GM21367 (cell line): ENCODE data around the gene CYB561.

Experiments used
- ATAC-seq: cut with Tn5 transposase; IDR thresholded peaks from one replicate; pipeline ENCODE4 v1.9.1; 2021; ENCODE audit not compliant: unreplicated experiment

CYB561 gene

GRCh38 chr17:63418540-63418939 is 27.6 kb downstream of the CYB561 start:
- ATAC-seq = no peak

DNA sequence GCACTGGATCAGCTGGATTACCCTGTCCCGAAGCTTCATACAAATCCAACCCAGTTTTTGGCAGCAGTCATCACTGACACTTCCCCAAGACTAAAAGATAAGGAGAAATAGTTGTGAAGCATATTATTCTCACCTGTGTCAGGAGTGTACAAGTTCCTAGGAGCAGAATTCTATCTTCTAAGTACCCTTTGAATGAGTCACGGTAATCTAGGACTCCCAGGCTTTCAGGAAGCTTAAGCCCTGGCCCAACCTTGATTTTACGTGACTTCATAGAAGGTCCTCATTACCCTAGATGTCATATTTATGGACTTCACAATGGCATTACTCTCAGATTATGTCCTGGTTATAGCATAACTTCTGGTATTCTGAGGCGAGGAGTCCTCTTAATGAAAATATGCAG is 31.9 kb downstream of the CYB561 start:
- no peak for ATAC-seq

DNA sequence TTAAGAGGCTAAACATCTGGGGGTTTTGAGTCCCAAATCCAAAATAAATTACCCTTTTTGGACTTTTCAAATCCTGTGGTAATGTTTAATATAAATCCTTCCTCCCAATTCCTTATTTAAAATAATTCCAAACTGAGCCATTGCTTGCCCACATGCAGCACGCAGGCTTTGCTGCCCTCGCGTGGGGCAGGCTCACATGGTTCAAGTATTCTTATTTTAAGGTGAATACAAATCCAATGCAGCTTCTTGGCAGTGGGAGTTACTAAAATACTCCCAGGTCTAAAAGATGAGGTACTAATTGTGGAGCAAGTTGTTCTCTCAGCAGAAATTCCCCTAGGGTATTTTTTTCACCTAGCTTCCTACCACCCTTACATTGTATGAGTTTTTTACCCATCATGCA is 33.0 kb downstream of the CYB561 start:
- ATAC-seq = no peak

GRCh38 chr17:63412234-63412633 is 33.9 kb downstream of the CYB561 start:
- no peak for ATAC-seq

DNA sequence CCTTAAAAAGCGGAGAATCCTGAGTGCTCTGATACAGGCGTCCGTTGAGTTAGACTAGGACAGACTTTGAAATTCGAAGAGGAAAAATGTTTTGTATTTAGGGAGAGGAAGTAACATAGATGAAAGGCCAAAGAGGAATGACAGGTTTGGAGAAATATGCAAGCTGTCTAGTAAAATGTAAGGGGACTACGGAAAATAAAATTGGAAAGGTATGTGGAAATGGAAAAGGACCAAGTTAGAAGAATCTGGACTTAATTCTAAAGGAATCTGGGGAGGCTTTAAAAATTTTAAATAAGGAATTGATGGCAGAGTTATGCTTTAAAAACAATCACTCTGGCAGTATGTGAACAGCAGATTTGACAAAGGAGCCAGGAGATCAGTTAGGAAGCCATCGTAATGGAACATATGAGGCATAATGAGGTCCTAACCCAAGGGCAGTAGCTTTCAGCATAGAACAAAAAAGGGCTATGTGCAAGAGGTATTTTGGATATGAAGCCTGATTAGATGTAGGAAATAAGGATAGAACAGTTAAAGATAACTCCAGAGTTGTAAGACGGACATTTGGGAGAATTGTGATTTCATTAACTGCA is 38.3 kb downstream of the CYB561 start:
- ATAC-seq = no peak

DNA sequence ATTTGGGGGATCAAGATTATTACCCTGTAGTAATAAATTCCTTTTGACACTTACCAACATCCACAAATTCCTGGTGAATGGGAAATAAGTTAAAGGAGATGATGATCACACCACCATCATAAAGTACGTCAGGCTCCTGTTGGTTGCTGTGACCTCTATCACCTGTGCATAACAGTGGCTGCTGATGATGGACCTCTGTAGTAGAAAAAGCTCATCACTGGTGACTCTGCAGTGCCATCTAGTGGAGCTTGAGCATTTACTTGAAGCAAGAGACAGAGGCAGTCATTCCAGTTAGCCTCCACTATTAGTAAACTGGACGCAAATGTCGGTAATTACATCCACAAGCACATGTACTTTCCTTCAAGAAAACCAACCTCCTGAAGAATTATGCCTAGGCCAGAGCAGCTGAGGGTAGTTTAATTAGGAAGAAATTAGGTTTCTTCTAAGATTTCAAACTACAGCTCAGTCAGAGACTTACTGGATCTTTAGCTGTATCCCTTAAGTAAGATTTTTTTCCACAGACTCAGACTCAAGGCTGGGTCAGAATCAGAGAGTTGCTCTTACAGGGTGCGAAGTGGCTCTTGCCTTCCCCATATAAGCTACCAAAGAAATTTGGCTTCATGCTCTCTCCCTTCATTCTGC is 39.3 kb downstream of the CYB561 start:
- peak; percentile 89 for ATAC-seq

DNA sequence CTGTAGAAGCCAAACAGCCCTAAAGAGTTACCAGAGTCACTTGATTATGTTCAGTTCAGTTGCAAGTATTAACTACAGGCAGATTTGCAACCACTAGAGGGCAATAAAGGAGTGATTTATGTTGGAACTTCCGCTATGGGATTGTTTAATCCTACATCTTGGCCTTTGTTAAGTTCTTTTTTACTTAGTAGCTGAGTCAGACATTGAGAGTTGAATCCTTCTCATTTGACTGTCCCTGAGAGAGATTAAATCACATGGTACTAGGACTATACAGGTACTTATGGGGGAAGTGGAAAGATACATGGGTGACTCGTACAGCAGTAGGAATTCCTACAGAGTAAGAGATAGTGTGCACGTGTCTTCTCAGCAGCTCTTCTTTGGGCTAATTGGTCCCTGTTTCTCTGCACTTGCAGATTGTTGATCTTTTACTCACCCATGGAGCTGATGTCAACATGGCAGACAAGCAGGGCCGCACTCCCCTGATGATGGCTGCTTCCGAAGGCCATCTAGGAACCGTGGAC is 40.3 kb downstream of the CYB561 start:
- ATAC-seq = no peak

- ATAC-seq = no peak
Measured at GRCh38 chr17:63405020-63405419, 41.1 kb downstream of the CYB561 start.

DNA sequence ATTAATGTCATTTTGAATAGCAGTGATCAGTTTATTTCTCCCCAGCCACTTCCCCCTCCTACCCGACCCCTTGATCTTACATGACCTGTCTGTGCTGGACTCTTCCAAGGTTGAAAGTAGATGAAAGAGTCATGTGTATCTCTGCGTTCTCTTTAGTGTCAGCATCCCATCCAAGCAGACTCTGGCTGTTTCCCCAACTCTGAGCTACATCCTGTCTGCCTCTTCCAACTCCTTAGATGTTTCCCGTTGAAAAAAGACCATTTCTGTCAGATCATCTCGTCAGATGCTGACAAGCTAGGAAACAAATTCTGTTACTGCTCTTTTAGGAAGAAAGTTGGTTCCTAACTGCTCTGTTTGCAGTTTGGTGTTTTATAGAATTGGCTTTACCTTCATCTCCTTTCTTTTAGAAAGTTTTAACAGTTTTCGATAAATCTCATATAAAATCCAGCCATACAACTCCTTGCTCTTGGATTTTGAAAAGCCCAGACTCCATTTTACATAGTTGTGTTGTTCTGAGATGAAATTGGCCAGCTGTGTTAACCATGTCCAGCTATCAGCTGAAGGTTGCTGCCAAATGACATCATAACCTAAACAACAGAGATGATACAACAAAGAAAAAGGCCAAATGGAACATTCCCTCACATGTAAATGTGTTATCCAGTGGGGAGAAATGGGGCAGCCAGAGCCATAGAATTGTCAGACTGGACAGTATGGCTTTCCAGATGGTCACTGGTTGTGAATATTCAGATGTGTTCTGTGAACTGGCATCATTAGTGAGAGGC is 43.5 kb downstream of the CYB561 start:
- ATAC-seq = no peak

DNA sequence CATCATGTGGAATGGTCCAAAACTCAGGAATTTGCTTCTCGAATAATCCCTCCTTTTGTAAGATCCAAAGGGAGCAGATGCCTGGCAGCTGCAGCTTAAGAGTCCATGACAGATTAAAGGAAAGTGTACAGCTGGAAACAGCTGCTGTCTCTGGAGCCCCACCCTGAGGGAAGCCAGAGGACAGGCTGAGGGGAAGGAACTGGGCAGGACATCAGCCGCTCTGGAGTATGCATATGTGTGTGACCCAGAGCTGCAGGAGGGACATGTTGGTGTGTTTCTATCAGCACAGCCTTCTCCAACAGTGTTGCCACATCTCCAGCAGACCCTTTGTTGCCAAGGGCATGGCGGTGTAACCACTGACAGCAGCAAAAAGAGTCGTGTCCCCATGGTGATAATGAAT is 46.2 kb downstream of the CYB561 start:
- ATAC-seq = no peak

DNA sequence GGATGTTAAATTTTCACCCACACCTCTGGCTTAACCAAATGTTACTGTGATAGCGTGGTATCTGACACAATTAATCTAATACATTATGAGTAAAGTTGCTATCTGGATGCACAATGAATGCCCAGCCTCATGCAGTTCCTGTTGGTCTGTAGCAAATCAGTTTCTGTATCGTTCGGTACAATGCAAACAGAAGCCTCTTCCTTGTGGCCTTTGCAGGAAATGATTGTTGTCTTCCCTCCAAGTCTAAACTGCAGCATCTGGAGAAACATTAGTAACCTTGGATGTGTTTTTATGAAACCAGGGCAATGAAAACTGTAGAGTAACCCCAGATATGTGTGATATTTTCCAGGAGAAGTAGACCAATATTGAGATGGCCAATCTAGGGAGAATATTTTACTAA is 46.8 kb downstream of the CYB561 start:
- no peak for ATAC-seq

DNA sequence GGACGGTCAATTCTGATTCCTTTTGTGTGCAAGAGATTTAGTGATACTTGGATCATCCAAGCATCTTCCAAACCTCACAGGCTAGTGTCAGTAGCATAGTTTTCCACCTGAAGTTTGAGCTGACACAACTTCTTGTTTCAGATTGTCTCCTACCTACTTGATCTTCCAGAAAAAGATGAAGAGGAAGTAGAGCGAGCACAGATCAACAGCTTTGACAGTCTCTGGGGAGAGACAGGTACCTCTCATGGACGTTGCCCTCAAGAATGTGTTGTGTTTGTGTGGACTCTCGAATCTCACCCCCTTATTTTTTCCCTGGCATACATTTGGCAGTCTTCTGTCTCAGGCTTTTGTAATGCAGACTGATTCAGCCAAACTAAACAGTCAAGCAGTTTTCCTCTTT is 47.4 kb downstream of the CYB561 start:
- no peak for ATAC-seq

DNA sequence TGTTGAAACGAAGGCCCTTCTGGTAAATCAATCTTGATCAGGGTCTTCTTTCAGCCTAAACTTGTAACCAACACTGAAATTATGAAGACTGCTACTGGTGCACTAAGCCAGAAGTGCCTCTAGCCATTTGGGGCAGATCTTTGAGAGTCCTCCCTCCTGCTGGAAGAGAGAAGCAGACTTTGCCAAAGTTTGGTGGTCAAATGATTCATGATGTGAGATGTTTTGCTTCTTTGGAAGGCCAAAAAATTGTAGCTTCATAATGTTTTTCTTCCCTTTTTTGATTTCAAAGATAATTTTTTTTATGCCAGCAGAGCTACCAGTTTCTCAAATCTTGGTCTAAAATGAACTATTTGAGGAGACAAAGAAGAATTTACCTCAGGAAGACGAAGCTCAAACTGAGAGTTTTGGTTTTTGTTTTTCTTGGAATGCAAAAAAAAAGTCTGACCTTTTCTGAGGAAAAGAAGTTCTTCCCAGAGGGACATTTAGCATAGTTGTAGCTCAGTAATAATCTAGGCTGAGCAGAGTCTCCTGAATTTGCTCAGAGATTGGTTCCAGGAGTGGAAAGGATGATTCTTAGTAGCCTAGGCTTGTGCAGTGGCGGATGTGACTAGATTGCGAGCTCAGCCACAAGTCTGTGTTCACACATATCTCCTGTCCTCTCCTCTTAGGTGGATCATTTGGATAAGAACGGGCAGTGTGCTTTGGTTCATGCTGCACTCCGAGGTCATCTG is 50.9 kb downstream of the CYB561 start:
- ATAC-seq = no peak

GRCh38 chr17:63390090-63390489 is 56.0 kb downstream of the CYB561 start:
- ATAC-seq = no peak

DNA sequence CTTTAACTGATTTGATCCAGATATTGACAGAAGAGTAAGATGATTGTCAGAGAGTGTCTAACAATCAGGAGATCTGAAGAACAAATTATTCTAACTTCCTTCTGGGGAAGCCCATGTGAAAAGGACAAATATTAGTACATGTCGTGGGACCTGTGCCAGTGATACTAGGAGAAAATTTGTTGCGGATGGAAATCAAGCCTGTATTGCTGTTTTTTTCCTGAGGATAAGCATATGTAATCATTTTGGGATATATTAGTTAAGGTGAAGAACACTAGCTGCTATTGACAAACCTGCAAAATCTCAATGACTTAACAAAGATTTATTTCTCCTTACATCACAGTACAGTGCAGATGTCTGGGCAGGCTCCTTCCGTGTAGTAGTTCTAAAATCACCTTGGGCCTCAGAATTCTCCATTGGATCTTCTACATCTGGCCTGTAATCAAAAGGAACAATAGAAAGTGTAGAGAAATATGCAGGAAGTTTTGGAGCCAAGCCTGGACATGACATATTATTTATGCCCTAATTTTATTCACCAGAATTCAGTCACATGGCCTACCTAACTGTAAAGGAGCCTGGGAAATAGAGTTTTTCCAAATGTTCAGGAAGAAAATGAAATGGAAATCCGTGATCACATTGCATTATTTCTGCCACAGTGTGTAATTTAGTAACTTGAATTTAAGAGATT is 58.3 kb downstream of the CYB561 start:
- no peak for ATAC-seq

GRCh38 chr17:63382826-63383225 is 63.3 kb downstream of the CYB561 start:
- ATAC-seq = no peak
